OCI-LY3 (cell line): ENCODE data around the gene NR4A1.

Source experiments
- H2AFZ ChIP-seq: fragments of 200-600, 300-600 bp; shearing (Covaris generic); 2 replicates; pipeline ENCODE4 v1.6.0; 2014; ENCODE audit warnings: antibody characterized with exemption, low read depth, low read length
- H3K27ac ChIP-seq: fragments of 200-600, 300-600 bp; sonication (generic); 2 replicates; pipeline ENCODE4 v1.5.1; 2014; ENCODE audit warnings: mild to moderate bottlenecking, low read length, moderate library complexity, mixed read lengths
- H3K27me3 ChIP-seq: fragments of 200-600, 300-600 bp; sonication (generic); 2 replicates; pipeline ENCODE4 v1.6.1; 2014; ENCODE audit warnings: low read depth, low read length, mixed read lengths
- H3K36me3 ChIP-seq: fragments of 200-600, 300-600 bp; sonication (generic); replicated peaks from 2 replicates; pipeline ENCODE3; 2014; ENCODE audit warnings: low read depth, low read length, mixed read lengths
- H3K4me1 ChIP-seq: fragments of 300-600, 200-600 bp; sonication (generic); 2 replicates; pipeline ENCODE4 v1.6.1; 2014; ENCODE audit warnings: low read length, mixed read lengths
- H3K4me2 ChIP-seq: fragments of 200-600, 300-600 bp; sonication (generic); 2 replicates; pipeline ENCODE4 v1.6.1; 2014; ENCODE audit warnings: low read length, mixed read lengths
- H3K4me3 ChIP-seq: fragments of 300-600, 200-600 bp; sonication (generic); 2 replicates; pipeline ENCODE4 v1.5.1; 2014; ENCODE audit warnings: antibody characterized with exemption, mild to moderate bottlenecking, low read length, moderate library complexity
- H3K79me2 ChIP-seq: fragments of 300-600, 200-600 bp; shearing (Covaris generic); 2 replicates; pipeline ENCODE4 v1.6.1; 2014; ENCODE audit warnings: mild to moderate bottlenecking, low read length, mixed read lengths
- H3K9ac ChIP-seq: fragments of 300-600, 200-600 bp; shearing (Covaris generic); 2 replicates; pipeline ENCODE4 v1.6.0; 2014; ENCODE audit warnings: mild to moderate bottlenecking, low read length, moderate library complexity
- H3K9me3 ChIP-seq: fragments of 200-600, 300-600 bp; shearing (Covaris generic); 2 replicates; pipeline ENCODE4 v1.6.1; 2014; ENCODE audit warnings: low read length, mixed read lengths; ENCODE audit not compliant: insufficient read depth
- H4K20me1 ChIP-seq: fragments of 200-600, 300-600 bp; sonication (generic); 2 replicates; pipeline ENCODE4 v1.6.1; 2016; ENCODE audit warnings: low read length, mixed read lengths; ENCODE audit not compliant: insufficient read depth
- EZH2phosphoT487 ChIP-seq: fragments of 200-600 bp; shearing (Covaris generic); IDR thresholded peaks from 2 replicates; pipeline ENCODE4 v1.6.1; 2018; ENCODE audit warnings: antibody characterized with exemption, mixed run types, low read depth
- TF ChIP-seq, protein P1 (sequence below): fragments of 200-600, 300-600 bp; sonication (generic); IDR thresholded peaks from 2 replicates; pipeline ENCODE4 v1.5.1; 2014; ENCODE audit warnings: antibody characterized with exemption, low read length, low read depth

Gene NR4A1

DNA sequence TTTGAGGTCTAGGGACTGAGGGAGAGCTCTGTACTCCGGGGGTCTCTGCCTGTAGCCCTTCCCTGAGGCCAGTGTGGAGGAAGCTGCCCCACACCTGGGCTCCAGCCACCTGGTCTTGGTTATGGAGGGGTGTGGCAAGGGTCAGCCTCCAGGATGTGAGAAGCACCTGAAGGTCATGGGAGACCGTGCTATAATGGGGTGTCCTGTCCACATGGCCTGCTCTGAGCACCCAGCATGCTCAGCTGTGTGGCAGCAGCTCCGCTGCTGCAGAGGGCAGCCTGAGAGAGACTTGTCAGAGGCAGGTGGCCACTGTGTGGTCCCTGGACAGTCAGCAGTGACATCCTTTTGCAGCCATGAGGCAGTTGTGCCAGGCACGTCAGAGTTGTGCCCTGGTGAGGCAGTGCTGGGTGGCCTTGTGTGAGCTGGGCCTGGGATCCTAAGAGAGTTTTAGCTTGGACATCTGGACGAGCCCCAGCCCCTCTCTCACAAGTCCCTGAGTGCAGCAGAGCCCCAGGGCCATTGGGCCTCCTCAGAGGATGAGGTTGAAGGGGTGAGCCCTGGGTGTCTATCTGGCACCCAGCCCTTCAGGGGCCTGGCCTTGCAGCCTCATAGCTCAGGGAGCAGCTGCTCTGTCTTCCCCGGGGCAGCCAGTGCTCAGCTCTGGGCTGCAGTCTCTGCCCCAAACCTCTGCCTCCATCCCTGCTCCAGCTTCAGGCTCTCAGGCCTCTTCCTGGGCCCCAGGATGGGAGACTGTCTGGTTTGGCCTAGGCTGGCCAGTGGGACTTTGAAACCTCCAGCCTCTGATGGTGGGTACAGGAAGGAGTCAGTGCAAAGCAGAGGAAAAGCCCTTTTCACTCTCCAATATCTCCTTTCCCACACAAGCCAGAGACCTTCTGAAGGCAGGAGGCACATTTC, 11.2 kb downstream of the NR4A1 start:
- Histone ChIP-seq H3K27ac (no peak overlapping the region), H3K4me3 (no peak overlapping the region), H3K9ac (no peak overlapping the region), H3K9me3 (no peaks in the 10 kb centered on the region), H3K4me1 (no peaks in the 10 kb centered on the region), H3K36me3 (no peaks in the 10 kb centered on the region), H4K20me1 (no peaks in the 10 kb centered on the region), H3K27me3 (0 out of 2 replicates have a peak, but pooled peaks cover 9% of the 10 kb centered on the region), H2AFZ (no peak overlapping the region), H3K79me2 (no peaks in the 10 kb centered on the region), H3K4me2 (no peak overlapping the region)
- TF ChIP-seq, protein P1, sequence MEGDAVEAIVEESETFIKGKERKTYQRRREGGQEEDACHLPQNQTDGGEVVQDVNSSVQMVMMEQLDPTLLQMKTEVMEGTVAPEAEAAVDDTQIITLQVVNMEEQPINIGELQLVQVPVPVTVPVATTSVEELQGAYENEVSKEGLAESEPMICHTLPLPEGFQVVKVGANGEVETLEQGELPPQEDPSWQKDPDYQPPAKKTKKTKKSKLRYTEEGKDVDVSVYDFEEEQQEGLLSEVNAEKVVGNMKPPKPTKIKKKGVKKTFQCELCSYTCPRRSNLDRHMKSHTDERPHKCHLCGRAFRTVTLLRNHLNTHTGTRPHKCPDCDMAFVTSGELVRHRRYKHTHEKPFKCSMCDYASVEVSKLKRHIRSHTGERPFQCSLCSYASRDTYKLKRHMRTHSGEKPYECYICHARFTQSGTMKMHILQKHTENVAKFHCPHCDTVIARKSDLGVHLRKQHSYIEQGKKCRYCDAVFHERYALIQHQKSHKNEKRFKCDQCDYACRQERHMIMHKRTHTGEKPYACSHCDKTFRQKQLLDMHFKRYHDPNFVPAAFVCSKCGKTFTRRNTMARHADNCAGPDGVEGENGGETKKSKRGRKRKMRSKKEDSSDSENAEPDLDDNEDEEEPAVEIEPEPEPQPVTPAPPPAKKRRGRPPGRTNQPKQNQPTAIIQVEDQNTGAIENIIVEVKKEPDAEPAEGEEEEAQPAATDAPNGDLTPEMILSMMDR, result no peak
- TF ChIP-seq EZH2phosphoT487, result no peak

DNA sequence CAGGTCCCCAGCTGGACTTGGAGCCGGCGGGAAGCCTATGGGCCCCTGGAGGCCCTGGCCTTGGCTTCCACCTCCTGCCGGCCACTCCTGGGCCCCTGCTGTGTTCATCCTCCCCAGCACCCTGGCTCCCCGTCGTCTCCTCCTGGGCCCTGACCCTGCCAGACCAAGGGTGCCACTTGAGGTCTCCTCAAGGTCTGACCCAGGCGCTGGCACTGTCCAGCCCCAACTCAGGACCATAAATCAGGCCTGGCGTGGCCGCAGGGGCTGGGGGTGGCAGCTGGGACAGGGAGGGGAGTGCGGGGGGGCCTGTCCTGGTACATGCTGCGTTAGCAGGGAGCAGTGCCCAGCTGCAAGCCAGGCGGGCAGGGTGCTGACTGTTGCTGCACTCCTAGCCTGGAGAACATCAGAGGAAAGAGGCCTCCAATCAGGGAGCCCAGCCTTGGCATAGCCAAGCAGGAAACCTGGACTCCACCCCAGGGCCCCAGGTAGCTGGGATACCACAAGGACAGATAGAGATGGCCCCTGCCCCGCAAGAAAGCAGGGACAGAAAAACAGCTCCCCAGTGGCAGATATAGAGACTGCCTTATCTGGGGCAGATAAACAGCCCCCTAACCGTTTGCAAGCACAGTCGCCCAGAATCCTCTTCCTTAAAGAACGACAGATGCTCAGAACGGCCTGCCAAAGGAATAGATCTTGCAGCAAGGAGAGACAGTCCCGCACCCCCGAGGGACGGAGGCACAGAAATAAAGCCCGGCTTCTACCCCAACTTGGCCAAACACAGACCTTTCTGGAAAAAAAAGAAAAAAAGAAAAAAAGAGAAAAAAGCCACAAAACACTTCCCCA, 12.1 kb downstream of the NR4A1 start:
- no peak overlapping the region for H3K27ac ChIP-seq
- no peak overlapping the region for H2AFZ ChIP-seq
- no peaks in the 10 kb centered on the region for H3K4me1 ChIP-seq
- TF ChIP-seq, protein P1, result no peak
- no peak for TF ChIP-seq EZH2phosphoT487
- H4K20me1 ChIP-seq, result no peaks in the 10 kb centered on the region
- H3K4me2 ChIP-seq, result no peak overlapping the region
- no peak overlapping the region for H3K9ac ChIP-seq
- no peaks in the 10 kb centered on the region for H3K9me3 ChIP-seq
- H3K27me3 ChIP-seq, result 0 out of 2 replicates have a peak, but pooled peaks cover 9% of the 10 kb centered on the region
- no peaks in the 10 kb centered on the region for H3K36me3 ChIP-seq
- no peak overlapping the region for H3K4me3 ChIP-seq
- H3K79me2 ChIP-seq, result no peaks in the 10 kb centered on the region

DNA sequence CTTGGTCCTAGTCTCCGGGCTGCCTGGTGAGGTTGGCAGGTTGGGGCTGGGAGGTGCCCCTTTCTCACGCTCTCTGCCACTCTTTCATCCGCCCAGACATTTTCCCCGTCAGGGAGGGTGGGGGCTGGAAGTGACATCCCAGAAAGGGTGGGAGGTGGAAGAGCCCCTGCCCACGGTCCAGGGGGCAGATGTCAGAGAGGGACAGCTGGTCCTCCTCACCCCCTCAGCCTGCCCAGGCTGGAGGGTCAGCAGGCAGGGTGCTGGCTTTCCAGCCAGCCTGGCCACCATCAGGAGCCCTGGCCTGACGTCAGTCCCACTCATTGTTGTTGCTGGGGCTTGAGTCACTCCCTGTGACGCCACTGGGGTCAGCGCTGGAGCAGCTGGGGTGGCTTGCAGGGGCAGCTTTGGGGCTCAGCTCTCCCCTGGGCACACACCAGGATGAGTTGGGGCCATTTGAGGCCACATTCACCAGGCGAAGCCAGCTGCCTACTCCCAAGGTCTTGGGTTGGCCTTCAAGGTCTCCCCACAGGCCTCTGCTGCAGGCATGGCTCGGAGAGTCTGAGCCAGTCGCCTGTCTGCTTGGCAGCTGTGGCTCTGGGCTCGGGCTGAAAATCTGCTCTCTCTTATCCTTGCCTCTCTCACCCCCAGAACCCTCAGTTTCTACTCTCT, 12.9 kb downstream of the NR4A1 start:
- H3K9ac ChIP-seq, result no peak overlapping the region
- no peaks in the 10 kb centered on the region for H3K4me1 ChIP-seq
- H3K4me3 ChIP-seq, result no peak overlapping the region
- no peak overlapping the region for H2AFZ ChIP-seq
- H3K27me3 ChIP-seq, result 0 out of 2 replicates have a peak, but pooled peaks cover 9% of the 10 kb centered on the region
- no peaks in the 10 kb centered on the region for H3K79me2 ChIP-seq
- no peaks in the 10 kb centered on the region for H3K36me3 ChIP-seq
- no peak overlapping the region for H3K4me2 ChIP-seq
- TF ChIP-seq, protein P1, result no peak
- no peak for TF ChIP-seq EZH2phosphoT487
- H3K27ac ChIP-seq, result no peak overlapping the region
- no peaks in the 10 kb centered on the region for H4K20me1 ChIP-seq
- H3K9me3 ChIP-seq, result no peaks in the 10 kb centered on the region
